Skin epidermis (tissue), 12 donors: Measurements from ENCODE around the gene FAM118A.
"Not testable (repeated sequence)": the region's sequence is repeated elsewhere in the genome, so short reads cannot be mapped to it uniquely, and the experiment has no call there.

Source experiments
- H3K27ac ChIP-seq, 21 experiments: fragments of 200-600 bp; sonication (generic) in 11 of 21; one replicate each; pipeline ENCODE4 v1.5.0; 2020; ENCODE audit warnings: mild to moderate bottlenecking in 3 of 21, inconsistent platforms in 2 of 21, moderate library complexity in 2 of 21
- H3K4me3 ChIP-seq, 7 experiments: fragments of 200-600 bp; sonication (generic) in 2 of 7; one replicate each; pipeline ENCODE4 v1.5.0; 2020; ENCODE audit warnings: inconsistent platforms in 2 of 7, mild to moderate bottlenecking in 2 of 7, moderate library complexity in 1 of 7

The FAM118A gene

DNA sequence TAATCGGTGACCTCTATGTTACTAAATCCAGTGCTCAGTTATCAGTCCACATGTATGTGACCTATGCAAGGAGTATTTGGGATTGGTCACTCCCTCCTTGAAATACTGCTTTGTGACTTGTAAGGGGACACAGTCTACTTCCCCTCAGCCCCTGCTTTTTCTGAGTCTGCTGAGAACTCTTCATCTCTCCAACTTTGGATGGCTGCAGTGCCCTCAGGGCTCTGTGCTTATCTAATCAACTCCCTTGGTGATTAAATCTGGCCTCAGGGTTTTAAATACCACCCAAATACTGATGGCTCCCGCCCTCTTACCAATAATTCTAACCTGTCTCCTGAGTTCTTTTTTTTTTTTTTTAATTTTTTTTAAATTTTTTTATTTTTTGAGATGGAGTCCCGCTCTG, 40.2 kb downstream of the FAM118A start:
- Histone ChIP-seq H3K4me3 (no peak overlapping the region), H3K27ac (no peak overlapping the region)

DNA sequence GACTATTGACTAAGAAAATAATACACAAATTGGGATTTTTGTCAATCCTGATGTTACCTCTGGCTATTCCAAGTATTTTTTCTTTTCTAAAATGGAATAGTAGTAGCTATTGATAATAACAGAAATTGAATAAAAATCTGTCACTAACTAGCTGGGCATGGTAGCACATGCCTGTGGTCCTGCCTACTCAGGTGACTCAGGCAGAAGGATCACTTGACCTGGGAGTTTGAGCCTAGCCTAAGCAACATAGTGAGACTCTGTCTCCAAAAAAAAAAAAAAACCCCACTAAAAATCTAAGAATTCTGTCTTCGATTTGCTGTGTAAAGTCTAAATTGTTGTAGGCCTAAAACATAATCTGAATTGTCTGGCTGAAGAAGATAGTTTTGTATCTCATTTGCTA, 42.2 kb downstream of the FAM118A start:
- H3K4me3 ChIP-seq: no peak overlapping the region
- H3K27ac ChIP-seq: no peak overlapping the region

DNA sequence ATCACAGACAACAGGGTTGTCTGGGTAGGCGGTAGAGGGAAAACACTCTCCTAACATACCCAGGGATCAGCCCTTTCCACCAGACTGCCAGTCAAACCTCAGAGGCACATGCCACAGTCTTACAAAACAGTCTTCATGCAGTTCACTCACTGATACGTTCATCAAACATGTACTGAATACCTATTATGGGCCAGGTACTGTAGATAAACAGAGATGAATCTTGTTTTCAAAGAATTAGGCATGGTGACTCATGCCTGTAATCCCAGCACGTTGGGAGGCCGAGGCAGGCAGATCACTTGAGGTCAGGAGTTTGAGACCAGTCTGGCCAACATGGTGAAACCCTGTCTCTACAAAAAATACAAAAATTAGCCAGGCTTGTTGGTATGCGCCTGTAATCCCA, 43.0 kb downstream of the FAM118A start:
- not testable (repeated sequence) for H3K4me3 ChIP-seq
- peak overlapping the region in 1 of 21 experiments; percentile 36 for H3K27ac ChIP-seq

DNA sequence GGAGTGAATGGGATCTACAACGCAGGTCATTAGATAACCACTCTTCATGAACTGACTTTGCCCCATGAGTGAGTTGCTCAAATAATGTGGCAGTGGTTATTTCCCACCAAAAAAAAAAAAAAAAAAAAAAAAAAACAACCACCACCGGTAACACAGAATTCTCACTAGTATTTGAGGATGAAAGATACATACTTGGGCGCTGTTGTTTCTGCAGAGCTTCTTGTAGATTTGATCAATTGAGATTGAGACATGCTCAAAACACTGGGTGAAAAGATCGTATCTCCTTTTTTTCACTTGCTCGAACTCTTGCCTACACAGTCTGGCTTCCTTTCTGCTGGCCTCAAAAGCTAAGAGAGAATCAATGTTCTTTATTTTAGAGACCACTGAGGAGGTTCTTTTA, 44.1 kb downstream of the FAM118A start:
- H3K27ac ChIP-seq: no peak overlapping the region
- no peak overlapping the region for H3K4me3 ChIP-seq

DNA sequence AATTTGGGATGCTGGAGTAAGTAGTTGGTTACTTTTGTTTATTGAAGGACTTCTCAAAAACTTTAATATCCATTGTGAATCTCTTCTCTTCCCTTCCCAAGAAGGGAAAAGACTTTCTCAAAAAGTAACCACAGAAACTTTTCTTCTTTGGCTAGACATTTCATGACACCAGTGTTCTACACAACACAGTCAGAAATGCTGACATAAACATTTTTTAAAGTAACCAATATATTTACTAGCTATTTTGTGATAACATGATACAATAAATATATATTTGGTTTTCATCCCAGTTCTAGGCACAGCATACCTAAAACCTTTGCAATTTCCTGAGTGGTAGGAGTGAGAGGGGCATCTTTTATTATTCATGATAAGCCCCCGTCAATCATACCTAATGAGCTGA, 47.8 kb downstream of the FAM118A start:
- H3K27ac ChIP-seq: no peak overlapping the region
- no peak overlapping the region for H3K4me3 ChIP-seq

DNA sequence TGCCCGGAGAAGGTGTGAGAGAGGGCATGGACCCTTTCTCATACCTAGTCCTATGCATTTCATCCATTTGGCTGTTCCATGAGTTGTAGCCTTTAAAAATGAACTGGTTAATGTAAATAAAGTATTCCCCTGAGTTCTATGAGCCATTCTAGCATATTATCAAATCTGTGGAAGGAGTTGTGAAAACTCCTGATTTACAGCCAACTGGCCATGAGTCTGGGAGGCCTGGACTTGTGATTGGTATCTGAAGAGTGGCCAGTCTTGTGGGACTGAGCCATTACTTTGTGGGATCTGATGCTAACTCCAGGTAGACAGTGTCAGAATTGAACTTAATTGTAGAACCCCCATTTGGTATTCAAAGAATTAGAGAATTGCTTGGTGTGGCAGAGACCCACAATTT, 48.4 kb downstream of the FAM118A start:
- H3K4me3 ChIP-seq: no peak overlapping the region
- no peak overlapping the region for H3K27ac ChIP-seq

DNA sequence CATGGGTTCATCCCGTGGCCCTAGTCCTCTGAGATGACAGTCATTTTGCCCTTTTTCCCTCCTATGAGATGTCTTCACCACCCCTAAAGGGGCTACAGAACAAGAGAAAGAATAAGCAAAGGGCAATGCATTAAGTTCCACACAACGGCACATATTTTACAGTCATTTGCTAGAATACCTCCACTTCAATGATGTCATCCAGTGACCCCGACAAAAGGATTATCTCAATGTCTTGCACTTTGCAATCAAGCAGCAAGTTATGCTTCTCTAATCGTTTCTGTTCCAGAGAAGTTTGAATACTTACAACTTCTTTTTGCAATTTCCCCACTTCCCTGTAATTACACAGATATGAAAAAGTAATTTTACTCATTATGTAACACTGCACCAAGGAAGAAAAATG, 49.9 kb downstream of the FAM118A start:
- Histone ChIP-seq H3K4me3 (no peak overlapping the region), H3K27ac (no peak overlapping the region)

DNA sequence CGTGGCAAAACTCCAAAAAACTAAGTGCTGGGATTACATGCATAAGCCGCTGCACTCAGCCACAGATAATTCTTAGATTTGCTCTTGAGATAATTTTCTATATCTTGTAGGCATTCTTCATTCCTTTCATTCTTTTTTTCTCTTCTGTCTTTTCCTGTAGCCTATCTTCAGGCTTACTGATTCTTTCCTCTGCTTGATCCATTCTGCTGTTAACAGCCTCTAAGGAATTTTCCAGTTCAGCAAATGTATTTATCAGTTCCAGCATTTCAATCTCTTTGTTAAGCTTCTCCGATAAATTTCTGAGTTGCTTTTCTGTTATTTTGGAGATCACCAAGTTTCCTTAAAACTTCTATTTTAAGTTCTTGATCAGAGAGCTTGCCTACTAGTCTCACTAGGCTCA, 57.0 kb downstream of the FAM118A start:
- Histone ChIP-seq H3K4me3 (no peak overlapping the region), H3K27ac (no peak overlapping the region)

DNA sequence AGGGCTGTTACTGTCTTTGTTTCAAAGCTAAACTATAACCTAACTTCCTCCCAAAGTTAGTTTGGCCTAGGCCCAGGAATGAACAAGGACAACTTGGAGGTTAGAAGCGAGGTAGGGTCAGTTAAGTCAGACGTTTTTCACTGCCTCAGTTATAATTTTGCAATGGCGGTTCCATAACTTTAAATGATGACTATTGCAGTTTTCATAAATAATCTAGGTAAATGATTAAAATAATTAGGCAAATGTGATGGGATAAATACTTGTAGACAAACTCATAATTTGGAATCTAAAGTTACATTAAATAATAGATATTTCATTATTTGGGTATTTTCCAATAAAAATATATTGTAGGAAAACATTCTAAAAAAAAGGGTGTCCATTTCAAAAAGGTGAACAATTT, 63.9 kb downstream of the FAM118A start:
- not testable (repeated sequence) for H3K4me3 ChIP-seq, H3K27ac ChIP-seq

DNA sequence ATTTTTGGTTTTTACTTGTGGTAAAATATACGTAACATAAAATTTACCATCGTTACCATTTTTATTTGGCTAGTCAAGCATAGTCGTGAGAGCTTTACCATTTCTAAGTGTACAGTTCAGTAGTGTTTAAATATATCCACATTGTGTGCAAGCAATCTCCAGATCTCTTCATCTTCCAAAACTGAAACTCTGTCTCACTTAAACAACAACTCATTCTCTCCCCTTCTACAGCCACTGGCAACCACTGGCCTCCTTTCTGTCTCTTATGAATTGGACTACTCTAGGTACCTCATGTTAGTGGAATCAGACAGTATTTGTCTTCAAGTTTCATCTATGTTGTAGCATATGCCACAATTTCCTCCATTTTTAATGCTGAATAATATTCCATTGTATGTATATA, 66.3 kb downstream of the FAM118A start:
- Histone ChIP-seq H3K4me3 (no peak overlapping the region), H3K27ac (no peak overlapping the region)

DNA sequence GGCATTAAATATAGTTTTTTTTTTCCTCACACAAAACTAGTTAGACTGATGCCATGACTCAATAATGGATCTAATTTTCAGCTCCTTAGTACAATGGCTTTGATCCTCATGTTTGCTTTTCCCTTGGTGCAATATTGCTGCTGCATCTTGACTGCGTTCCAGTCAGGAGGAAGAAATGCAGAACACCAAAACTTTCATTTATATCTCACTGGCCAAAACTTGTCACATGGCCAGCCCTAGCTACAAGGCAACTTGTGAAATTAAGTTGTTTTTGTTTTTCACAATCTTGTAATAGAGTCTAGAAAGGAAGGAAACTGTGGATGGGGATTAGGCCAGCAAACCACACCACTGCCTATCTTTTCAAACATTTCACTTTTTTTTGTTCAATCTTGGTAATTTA, 67.0 kb downstream of the FAM118A start:
- no peak overlapping the region for H3K4me3 ChIP-seq
- no peak overlapping the region for H3K27ac ChIP-seq

DNA sequence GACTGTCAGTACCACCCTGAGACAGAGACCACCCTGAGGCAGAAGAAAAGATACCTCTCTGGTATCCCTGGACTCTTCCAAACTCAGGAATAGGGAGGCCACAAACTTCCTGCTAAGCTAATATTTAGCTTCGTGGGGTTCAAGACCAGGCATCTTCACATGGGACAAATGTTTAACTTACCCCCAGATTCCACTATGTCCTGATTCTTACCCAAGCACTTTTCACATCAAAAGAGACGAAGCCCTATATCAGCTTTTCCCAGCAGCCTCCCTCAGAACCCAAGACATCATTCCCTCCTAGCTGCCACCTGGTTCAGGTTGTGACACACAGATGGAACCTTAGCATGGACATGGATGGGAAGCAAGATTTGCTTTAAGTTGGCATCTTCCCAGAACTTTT, 71.6 kb downstream of the FAM118A start:
- no peak overlapping the region for H3K4me3 ChIP-seq

DNA sequence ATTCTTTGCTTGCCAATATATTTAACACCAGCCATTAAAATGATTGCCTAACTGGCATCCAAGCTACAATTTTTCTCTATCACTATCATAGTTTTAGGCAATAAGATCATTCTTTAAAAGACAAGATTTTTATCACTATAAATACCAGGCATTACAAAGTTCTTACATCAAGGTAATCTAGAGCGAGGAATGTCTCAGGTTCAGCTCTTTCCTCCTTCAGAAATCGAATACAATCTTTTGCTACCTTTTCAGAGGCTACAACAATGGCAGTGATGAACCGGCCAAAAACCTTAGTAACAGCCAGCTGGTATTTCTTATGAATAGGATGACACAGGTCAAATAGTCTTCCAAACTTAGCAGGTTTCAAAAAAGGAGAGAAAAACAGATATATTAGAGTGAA, 79.8 kb downstream of the FAM118A start:
- H3K4me3 ChIP-seq: no peak overlapping the region
- H3K27ac ChIP-seq: no peak overlapping the region

More for the DNA sequence above, 71.6 kb downstream of the FAM118A start:
- H3K27ac ChIP-seq: no peak overlapping the region
